ENCODE results near the gene EIF4G3. TPM values are rescaled to one million over a fixed set of nuclear protein-coding genes. Genes with fewer than 3 reads are reported as not detected.
"Not testable (repeated sequence)": the region's sequence is repeated elsewhere in the genome, so short reads cannot be mapped to it uniquely, and the experiment has no call there.

EIF4G3 gene
- total RNA-seq, 4 donors from 2014 or later: 41.2 to 57.3 (median 50.0) TPM

GRCh38 chr1:21205416-21205815, 28.7 kb upstream of the EIF4G3 start:
- no peak for DNase-seq (ENCODE audit: low spot score in 2 of 2)
- TF ChIP-seq CTCF (IDR thresholded peaks at IDR 0.05) (no peak), POLR2A (IDR thresholded peaks at IDR 0.05) (no peak), EP300 (IDR thresholded peaks at IDR 0.05) (no peak)
- no peaks in the 10 kb centered on the region for H3K9me3 ChIP-seq
- H3K4me3 ChIP-seq: no peak overlapping the region
- no peaks in the 10 kb centered on the region for H3K27me3 ChIP-seq
- H3K4me1 ChIP-seq: no peaks in the 10 kb centered on the region
- 93 to 100% methylated on average over 5 of the region's 5 CpGs for WGBS, 2 donors
- no peaks in the 10 kb centered on the region for H3K36me3 ChIP-seq
- H3K27ac ChIP-seq: no peak overlapping the region

GRCh38 chr1:21201650-21202049, 25.0 kb upstream of the EIF4G3 start:
- Histone ChIP-seq H3K36me3 (no peaks in the 10 kb centered on the region), H3K9me3 (no peaks in the 10 kb centered on the region), H3K27ac (no peak overlapping the region), H3K4me3 (no peak overlapping the region), H3K4me1 (no peaks in the 10 kb centered on the region), H3K27me3 (no peaks in the 10 kb centered on the region)
- TF ChIP-seq EP300 (IDR thresholded peaks at IDR 0.05): no peak
- TF ChIP-seq CTCF (IDR thresholded peaks at IDR 0.05): no peak
- TF ChIP-seq POLR2A (IDR thresholded peaks at IDR 0.05): no peak
- 90% methylated on average over 4 of the region's 4 CpGs for WGBS, 2 donors
- no peak for DNase-seq (ENCODE audit: low spot score in 2 of 2)

- H3K4me1 ChIP-seq; H3K27me3 ChIP-seq; H3K27ac ChIP-seq; H3K36me3 ChIP-seq; H3K4me3 ChIP-seq; DNase-seq (ENCODE audit: low spot score in 2 of 2); H3K9me3 ChIP-seq: not testable (repeated sequence)
- whole genome bisulfite sequencing, 2 donors: 96 to 99% methylated on average over 5 of the region's 5 CpGs
Measured at GRCh38 chr1:21201238-21201637, 24.5 kb upstream of the EIF4G3 start.

- no peak for TF ChIP-seq CTCF (IDR thresholded peaks at IDR 0.05)
- no peak for TF ChIP-seq EP300 (IDR thresholded peaks at IDR 0.05)
- TF ChIP-seq POLR2A (IDR thresholded peaks at IDR 0.05): no peak
- Histone ChIP-seq H3K27me3 (no peaks in the 10 kb centered on the region), H3K9me3 (no peaks in the 10 kb centered on the region), H3K36me3 (no peaks in the 10 kb centered on the region), H3K27ac (no peak overlapping the region), H3K4me3 (no peak overlapping the region), H3K4me1 (no peaks in the 10 kb centered on the region)
- WGBS, 2 donors: 77 to 84% methylated on average over 6 of the region's 6 CpGs
- DNase-seq (ENCODE audit: low spot score in 2 of 2): no peak
Measured at GRCh38 chr1:21200767-21201166, 24.1 kb upstream of the EIF4G3 start.

- TF ChIP-seq CTCF (IDR thresholded peaks at IDR 0.05) (no peak), EP300 (IDR thresholded peaks at IDR 0.05) (no peak), POLR2A (IDR thresholded peaks at IDR 0.05) (no peak)
- no peaks in the 10 kb centered on the region for H3K36me3 ChIP-seq
- no peaks in the 10 kb centered on the region for H3K9me3 ChIP-seq
- no peaks in the 10 kb centered on the region for H3K27me3 ChIP-seq
- 66 to 67% methylated on average over 4 of the region's 4 CpGs for WGBS, 2 donors
- DNase-seq (ENCODE audit: low spot score in 2 of 2): no peak
- H3K27ac ChIP-seq: no peak overlapping the region
- no peak overlapping the region for H3K4me3 ChIP-seq
- H3K4me1 ChIP-seq: no peaks in the 10 kb centered on the region
Measured at GRCh38 chr1:21198929-21199328, 22.2 kb upstream of the EIF4G3 start.

- peaks cover 0 to 4% (median 0%) of the 10 kb centered on the region in 4 donors for H3K4me1 ChIP-seq
- no peak for DNase-seq (ENCODE audit: low spot score in 2 of 2)
Measured at GRCh38 chr1:21192871-21193270, 16.2 kb upstream of the EIF4G3 start.

More at GRCh38 chr1:21192871-21193270, 16.2 kb upstream of the EIF4G3 start:
- H3K27ac ChIP-seq: no peak overlapping the region
- H3K27me3 ChIP-seq: no peaks in the 10 kb centered on the region
- H3K36me3 ChIP-seq: no peaks in the 10 kb centered on the region
- H3K4me3 ChIP-seq: no peak overlapping the region
- TF ChIP-seq CTCF (IDR thresholded peaks at IDR 0.05) (no peak), POLR2A (IDR thresholded peaks at IDR 0.05) (no peak), EP300 (IDR thresholded peaks at IDR 0.05) (no peak)
- H3K9me3 ChIP-seq: no peaks in the 10 kb centered on the region
- WGBS, 2 donors: 68% methylated on average over 4 of the region's 4 CpGs
